GM18502 (cell line): ENCODE data around the gene IYD.

ENCODE experiments used
- ATAC-seq: cut with Tn5 transposase; IDR thresholded peaks from one replicate; pipeline ENCODE4 v1.9.1; 2021; ENCODE audit warnings: mild to moderate bottlenecking; ENCODE audit not compliant: unreplicated experiment, poor library complexity

Gene IYD, protein sequence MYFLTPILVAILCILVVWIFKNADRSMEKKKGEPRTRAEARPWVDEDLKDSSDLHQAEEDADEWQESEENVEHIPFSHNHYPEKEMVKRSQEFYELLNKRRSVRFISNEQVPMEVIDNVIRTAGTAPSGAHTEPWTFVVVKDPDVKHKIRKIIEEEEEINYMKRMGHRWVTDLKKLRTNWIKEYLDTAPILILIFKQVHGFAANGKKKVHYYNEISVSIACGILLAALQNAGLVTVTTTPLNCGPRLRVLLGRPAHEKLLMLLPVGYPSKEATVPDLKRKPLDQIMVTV

DNA sequence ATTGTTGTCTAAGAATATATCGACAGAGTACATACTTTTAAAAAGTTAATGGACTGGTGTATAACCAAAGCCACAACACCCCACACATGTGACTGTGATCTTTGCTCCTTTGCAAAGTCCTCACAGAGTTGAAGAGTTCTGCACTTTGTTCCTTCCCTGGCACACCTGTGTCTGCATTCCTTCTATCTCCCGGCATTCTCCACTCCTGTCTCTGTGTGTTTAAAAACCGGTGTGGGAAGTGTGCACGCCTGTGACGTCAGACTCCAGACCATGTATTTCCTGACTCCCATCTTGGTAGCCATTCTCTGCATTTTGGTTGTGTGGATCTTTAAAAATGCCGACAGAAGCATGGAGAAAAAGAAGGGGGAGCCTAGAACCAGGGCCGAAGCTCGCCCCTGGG lies at the start of gene IYD:
IYD (plus strand) TSS at position 251 of the 400 bp plus-strand sequence; CDS start at position 271, 20 bp downstream.
- ATAC-seq: no peak

DNA sequence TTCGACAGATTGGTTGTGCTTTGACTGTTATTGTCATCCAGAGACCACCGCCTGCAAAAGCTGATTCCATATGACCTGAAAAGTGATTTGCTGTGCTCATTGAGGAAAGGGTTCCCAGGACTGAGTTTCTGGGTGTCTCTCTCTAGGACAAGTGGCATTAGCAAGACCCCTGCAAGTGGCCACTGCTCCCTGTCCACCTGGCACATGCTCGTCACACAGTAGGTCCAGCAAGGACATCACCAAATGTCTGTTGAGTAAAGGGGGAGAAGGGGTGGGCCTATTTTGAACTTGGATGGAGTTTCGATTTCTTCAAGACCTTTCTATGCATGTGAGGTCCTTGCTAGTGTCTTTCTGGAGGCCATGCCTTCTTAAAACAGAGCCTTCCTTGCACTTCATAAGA lies 48.9 kb upstream of the IYD start:
- ATAC-seq: no peak

DNA sequence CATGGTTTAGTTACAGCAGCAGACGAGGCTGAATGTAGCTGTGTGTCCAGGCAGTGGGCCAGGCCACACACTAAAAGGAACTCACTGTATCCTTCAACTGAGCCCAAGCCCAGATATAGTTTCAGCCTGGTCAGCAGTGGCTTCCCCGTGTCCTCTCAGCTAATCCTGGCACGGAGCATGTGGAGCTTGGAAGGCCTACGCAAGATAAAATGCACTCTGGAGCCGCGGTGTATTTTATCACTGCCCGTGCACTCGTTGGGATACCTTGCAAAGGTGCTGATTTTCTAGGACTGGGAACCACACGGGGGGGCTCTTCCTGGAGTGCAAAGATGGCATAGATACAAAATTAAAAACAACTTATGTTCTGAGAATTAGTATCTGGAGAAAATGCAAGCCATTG lies 48.4 kb upstream of the IYD start:
- no peak for ATAC-seq

DNA sequence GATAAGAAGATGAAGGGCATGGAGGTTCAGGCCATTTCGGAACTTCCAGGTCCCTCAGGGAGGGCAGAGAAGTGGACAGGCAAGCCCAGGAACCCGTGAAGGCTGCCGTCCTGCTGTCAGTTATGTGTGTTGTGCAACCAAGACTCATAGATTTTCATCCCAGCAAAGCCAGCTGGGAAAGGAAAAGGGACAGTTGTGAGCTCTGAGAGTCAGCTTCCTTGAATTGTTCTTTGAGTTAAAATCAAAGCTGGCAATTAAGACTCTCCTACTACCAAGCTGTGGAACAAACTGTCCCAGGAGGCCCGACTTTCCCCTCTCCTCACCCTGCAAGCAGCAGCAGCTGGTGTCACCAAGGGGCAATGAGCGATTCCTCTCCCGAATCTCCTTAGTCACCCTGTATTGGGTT lies 46.3 kb upstream of the IYD start:
- ATAC-seq: no peak

DNA sequence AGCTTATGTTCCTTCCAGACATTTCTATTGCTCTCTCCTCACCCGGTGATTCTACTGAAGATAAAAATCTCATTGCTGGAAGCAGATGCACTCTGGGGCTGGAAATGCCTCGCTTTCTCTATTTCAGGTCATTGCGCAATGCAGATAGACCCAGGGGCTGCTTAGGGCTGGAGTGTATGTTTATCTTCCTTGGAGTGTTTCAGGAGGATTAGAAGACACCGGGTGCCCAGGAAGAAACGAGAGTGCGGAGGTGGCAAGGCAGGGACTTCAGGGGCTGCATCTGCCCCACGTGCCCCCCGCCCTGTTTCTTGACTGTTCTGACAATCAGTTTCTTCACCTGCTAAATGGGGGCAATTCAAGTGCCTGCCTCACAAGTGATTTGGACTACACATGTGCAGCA lies 45.6 kb upstream of the IYD start:
- no peak for ATAC-seq

DNA sequence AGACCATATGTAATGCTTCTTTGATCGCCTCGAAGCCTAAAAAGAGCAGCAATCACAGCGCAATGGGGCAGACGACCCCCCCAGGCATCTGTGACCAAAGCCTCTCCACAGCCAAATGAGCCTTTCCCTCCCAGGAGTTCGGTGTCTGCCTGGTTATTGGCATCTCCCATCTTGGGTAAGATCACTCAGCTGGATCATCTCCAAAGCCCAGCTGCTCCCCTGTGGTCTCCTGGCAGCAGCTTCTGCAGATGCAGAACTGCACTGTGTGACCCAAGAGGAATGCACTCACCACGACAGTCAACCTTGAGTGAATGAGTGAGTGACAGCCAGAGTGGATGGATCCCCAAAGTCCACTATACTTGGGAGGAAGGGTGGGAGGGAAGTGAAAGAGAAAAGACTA lies 44.8 kb upstream of the IYD start:
- ATAC-seq: no peak

DNA sequence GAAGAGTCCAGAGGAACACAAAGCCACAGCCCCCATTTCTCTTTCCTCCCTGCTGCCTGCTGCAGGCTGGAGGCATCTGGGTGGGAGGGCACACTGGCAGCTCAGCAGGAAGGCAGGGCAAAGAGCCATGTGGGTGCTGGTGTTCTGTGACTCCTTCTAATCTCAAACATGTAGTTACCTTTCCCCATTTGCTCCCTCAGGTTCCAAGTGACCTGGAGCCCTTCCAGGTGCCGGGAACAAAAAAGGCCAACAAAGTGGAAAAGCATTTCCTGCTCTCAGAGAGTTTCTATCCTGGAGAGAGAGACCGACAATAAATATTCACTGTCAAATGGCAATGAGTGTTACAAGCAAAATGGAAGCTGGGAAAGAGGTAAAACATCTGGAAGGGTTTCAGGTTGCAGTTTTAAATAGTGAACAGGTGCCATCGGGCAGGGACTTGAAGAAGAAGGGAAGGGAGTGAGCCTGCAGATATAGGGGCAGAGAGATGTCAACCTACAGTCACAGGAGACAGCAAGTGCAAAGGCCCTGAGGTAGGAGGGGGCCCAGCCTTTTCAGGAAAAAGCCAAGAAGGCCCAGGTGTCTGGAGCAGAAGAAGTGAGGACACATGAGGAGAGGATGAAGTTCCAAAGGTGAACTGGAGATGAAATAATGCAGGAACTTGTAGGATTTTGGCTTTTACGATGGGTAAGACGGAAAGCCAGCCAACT lies 43.6 kb upstream of the IYD start:
- no peak for ATAC-seq

DNA sequence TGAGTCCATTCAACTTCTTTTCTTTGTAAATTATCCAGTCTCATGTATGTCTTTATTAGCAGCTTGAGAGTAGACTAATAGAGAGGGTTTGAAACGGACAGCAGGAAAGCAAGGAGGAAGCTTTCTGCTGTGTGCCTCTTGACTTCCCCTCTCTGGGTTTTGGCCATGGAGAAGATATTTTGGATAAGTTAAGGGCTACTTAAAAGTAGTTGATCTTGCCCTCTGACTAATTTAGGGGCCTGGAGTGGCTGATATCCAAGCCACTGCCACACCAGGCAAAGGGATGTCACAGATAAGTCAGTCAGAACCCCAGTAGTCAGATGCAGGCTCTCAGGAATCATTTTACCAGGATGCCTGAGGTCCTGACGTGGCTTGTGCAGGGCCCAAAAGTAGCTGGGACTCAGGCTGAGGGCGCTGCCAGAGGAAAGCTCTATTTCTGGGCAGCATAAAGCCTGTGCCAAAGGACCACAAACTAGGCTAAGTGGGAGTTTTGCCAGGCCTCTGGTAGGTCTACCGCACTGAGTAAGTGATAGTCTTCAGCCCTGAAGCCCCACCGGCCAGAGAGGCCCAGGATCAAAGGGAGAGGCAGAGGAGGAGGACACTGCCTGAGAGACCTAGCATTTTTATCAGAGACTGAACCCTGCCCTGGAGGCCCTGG lies 41.6 kb upstream of the IYD start:
- no peak for ATAC-seq

DNA sequence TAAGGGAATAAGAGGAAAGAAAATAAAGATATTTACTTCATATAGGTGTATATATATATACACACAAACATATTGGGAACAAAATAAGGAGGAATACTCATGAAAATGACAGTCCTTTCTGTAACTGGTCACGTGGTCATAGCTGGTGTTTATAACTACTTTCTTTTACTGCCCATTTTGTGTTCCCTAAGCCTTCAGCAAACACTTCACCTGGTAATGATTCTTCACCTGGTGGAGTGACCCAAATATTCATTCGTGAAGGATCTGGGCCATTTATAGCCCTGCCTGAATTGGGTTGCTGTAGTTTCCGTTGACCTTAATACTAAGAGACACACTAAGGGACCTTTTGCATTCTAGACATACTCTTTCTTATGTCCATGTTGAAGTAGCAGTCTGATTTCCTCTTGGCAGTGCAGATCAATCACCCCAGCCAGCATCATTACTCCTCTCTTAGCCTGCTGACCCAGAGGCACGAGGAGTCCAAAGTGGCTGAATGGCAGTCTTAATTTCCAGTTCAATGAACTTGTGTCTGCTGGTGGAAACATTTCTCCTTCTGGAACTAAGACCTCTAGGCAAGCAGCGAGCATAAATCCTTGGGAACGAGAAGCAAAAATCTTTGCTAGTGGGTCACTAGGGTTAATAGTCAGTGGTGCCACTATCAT lies 39.9 kb upstream of the IYD start:
- no peak for ATAC-seq

DNA sequence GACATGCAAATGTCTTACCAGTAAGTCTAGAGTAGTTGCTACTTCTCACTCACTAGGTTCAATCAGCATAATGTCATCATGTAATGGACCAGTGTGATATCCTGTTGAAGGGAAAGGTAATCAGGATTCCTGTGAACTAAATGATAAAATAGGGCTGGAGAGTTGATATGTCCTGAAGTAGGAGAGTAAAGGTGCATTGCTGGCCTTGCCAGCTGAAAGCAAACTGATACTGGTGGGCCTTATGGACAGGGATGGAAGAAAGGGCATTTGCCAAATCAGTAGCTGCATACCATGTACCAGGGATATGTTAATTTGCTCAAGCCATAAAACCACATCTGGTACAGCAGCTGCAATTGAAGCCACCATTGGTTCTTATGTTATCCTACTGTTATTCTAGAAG lies 37.5 kb upstream of the IYD start:
- no peak for ATAC-seq

DNA sequence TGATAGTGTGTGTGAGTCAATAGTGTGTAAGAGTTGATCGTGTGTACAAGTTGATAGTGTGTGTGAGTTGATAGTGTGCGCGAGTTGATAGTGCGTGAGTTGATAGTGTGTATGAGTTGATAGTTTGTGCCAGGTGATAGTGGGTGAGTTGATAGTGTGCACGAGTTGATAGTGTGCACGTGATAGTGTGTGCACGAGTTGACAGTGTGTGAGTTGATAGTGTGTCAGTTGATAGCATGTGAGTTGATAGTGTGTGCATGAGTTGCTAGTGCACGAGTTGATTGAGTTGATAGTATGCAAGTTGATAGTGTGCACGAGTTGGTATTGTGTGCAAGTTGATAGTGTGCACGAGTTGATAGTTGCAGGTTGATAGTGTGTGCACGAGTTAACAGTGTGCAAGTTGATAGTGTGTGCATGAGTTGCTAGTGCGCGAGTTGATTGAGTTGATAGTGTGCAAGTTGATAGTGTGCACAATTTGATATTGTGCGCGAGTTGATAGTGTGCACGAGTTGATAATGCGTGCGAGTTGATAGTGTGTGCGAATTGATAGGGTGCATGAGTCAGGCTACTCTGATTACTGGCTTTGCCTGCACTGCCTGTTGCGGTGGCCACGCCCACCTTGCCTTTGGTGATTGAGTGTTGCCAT lies 35.8 kb upstream of the IYD start:
- no peak for ATAC-seq

DNA sequence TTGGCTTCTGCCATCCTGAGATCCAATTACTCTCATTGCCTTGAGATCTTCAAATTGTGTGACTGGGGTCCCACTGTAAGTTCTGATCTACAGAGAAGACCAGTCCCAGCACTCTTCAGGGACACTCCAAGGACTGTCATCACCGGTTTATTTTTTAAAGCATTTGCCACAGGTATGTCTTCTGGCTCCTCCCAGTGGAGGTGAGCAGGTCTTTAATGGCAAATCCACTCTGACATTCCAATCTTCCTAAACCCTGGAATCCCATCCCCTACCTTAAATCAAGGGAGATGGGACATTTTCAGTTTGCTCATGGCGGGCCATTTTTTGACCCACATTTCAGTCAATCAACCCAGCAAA lies 35.2 kb upstream of the IYD start:
- ATAC-seq: no peak

DNA sequence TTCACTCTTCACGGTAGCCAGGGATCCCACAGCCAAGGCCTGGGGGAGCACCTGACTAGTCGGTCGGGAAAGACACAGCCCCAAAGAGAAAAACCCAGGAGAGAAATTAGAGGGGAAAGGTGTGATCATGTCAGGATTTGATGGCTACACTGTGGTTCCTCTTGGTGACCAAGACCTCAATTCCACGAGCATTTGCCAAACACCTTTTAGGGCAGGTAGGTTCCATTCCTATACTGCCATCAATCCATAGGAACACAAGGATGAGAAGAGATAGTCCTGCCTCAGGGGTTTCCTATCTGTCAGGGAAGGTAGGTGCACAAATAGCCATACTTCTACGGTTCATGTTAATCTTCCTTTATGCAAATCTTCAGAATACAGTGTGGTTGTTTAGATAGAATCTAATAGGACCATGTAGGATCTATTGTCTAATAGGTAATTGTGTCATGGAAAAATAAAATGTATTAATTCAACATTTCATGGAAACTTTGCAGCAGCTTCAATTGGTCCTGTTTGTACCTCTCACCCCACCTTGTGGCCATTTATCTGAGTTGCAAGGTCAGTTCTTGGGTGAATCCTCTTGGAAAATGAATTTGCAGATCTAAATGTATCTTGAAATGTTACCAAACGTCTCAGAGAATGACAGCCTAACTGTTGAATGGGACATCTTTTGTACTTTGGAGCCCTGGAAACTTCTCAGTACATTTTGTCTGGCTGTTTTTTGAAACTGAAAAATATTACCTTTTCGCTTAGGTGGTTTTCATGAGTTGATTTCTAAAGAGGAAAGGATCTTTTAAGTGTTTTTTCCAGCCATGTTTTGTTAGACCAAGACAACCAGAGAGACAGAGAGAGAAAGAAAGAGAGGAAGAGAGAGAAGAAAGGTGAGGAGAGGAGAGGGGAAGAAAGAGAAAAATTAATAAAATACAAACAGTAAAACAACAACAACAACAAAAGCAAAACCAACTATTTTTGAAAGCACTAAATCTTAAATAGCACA lies 33.7 kb upstream of the IYD start:
- ATAC-seq: no peak

DNA sequence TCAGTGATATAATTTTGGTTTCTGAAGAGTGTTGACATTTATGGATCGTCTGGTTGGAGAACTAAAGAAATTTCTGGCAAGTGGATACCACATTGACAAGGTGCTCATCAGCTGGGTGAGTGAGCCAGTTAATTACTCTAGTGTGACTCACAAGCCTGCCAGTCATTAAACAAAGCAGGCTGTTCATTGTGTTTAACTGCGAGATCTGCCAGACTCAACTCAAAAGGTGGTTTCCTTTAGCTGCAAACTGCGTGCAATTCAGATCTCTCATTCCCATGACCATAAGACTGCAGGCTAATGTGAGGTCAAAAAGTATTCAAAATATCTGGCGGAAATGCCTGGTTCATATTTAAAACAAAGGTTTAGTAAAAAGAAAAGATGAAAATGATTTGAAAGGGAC lies 32.5 kb upstream of the IYD start:
- ATAC-seq: peak; percentile 56

DNA sequence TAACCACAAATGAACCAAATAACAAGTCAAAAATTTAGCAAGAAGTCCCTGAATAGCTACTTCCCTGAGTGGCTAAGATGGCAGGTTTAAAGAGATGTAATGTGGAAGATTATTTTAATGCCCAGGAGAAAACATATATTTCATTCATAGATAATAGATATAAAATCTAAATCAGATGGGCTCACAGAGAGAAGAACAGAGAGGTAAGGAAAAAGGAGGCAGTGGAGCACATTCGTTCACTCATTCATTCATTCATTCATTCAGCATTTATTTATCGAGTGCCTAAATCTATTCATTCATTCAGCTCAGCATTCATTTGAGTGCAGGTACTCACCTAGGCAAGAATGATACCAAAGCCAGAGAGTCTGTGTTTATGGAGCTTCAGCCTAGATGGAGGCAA lies 32.1 kb upstream of the IYD start:
- no peak for ATAC-seq

DNA sequence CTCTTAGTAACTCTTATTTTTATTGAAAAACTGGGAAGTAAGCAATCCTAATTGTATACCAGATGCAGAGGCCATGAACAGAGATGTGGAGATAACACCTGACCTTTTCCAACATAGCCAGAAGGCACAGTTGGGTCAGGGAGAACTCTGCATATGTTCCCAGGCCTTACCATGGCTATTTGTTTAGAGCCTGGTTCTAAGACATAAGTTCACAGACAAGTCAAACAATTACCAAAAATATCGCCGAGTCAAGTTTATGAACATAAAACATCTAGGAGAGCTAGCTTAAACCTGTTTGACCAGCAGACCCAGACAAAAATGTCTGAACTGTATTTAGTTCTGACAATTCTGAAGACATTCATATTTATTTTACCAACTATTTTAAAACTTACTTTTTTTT lies 26.7 kb upstream of the IYD start:
- ATAC-seq: no peak

DNA sequence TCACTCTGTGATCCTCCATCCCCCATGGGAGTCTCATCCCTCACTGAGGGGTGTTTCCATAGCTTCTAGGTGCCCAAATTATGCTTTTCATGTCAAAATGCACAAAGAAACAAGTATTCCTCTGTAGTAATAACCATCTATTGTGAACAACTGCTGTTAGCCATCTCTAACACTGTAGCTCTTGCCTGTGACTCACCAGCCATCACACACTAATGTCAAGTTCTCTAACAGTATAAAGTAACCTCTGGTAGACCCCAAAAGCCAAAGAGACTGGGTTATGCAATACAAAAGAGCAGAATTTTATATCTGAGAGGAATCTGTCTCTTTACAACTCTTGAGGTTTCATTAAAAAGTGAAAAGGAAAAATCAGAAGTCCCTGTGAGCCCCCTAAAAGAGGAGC lies 25.4 kb upstream of the IYD start:
- no peak for ATAC-seq

DNA sequence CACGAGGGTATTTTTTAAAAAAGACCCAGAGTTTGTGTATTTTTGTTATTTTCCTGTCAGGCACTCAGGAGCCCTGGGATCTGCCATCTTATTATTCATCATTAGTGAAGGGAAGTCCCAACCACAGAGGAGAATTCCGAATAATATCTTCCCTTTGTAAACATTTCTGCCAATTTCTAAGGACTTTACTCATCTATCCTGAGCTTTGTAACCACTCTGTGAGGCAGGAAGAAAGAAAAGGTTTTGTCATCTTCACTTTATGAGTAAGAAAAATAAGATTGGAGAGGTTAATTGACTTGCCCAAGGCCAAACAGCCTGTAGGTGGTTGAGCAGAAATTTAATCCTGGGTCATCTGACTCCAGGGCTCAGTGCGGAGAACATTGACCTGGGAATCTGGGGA lies 23.0 kb upstream of the IYD start:
- no peak for ATAC-seq

DNA sequence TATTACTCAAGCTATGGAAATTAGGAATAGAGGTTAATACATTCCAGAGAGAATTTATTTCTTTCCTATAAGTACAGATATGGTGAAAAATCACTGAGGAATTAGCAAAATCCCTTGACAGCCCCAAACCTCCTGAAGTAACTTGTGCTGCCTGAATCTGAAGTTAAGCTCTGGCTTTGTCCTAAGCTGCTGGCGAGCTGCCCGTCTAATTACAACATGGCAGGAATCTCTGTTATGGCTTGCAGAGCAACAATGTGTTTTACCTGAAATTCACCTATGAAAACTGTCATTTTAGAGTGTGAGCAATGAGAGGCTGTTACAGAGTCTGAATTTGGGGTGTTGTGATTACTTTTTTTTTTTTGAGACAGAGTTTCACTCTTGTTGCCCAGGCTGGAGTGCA lies 22.5 kb upstream of the IYD start:
- ATAC-seq: no peak

DNA sequence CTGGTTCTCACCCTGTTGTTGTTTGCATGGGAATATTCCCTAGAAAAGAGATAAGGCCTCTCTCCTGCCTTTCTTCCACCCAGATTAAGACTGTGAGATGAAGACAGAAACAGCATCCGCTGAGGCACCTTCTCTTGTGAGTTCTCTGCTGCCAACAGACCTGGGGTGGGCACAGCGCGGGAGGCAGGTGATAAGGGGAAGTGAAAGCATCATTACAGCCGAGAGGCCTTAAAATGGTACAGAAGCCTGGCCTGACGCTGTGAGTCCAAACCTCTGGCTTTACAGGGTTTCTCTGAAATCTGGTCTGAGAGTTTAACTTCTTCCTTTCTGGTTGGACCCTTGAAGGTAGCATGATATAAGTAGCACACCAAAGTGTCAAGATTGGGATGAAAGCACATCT lies 21.0 kb upstream of the IYD start:
- ATAC-seq: peak; percentile 78
